ENCODE measurements around the gene TASP1. TPM values are rescaled to one million over a fixed set of nuclear protein-coding genes. Genes with fewer than 3 reads are reported as not detected.

TASP1 gene
- total RNA-seq, 1 donor, result 9.4 TPM

GRCh38 chr20:13676682-13677081 lies 38.0 kb upstream of the TASP1 start:
- H2AFZ ChIP-seq (ENCODE audit: low read length), result no peak overlapping the region
- no peaks in the 10 kb centered on the region for H3K27me3 ChIP-seq (ENCODE audit: insufficient read depth, low read length)
- no peaks in the 10 kb centered on the region for H3K36me3 ChIP-seq (ENCODE audit: insufficient read depth, low read length)
- H3K4me3 ChIP-seq (ENCODE audit: insufficient read depth, low read length), result no peak overlapping the region
- H3K27ac ChIP-seq (ENCODE audit: low read depth, low read length), result no peak overlapping the region
- H3K4me2 ChIP-seq (ENCODE audit: insufficient read depth, low read length), result no peak overlapping the region
- H3K9me3 ChIP-seq (ENCODE audit: low read depth, low read length), result no peaks in the 10 kb centered on the region
- DNase-seq (ENCODE audit: insufficient read length, low spot score, missing footprints), result no peak
- no peaks in the 10 kb centered on the region for H4K20me1 ChIP-seq (ENCODE audit: insufficient read depth, low read length)
- H3K79me2 ChIP-seq (ENCODE audit: insufficient read depth, low read length), result no peaks in the 10 kb centered on the region
- no peak for TF ChIP-seq CTCF (IDR thresholded peaks at IDR 0.05; ENCODE audit: extremely low read depth, low read depth, low read length)
- peaks cover 12% of the 10 kb centered on the region for H3K4me1 ChIP-seq (ENCODE audit: insufficient read depth, low read length)

GRCh38 chr20:13672690-13673089 lies 34.0 kb upstream of the TASP1 start:
- DNase-seq (ENCODE audit: insufficient read length, low spot score, missing footprints), result no peak
- Histone ChIP-seq H3K9me3 (ENCODE audit: low read depth, low read length) (no peaks in the 10 kb centered on the region), H3K27me3 (ENCODE audit: insufficient read depth, low read length) (no peaks in the 10 kb centered on the region), H3K79me2 (ENCODE audit: insufficient read depth, low read length) (no peaks in the 10 kb centered on the region), H3K36me3 (ENCODE audit: insufficient read depth, low read length) (no peaks in the 10 kb centered on the region), H2AFZ (ENCODE audit: low read length) (no peak overlapping the region), H3K4me2 (ENCODE audit: insufficient read depth, low read length) (peak overlapping the region; percentile 28), H3K27ac (ENCODE audit: low read depth, low read length) (no peak overlapping the region), H3K4me3 (ENCODE audit: insufficient read depth, low read length) (no peak overlapping the region), H4K20me1 (ENCODE audit: insufficient read depth, low read length) (no peaks in the 10 kb centered on the region), H3K4me1 (ENCODE audit: insufficient read depth, low read length) (peaks cover 19% of the 10 kb centered on the region)
- TF ChIP-seq CTCF (IDR thresholded peaks at IDR 0.05; ENCODE audit: extremely low read depth, low read depth, low read length), result no peak

GRCh38 chr20:13671916-13672378 lies 33.2 kb upstream of the TASP1 start:
- no peaks in the 10 kb centered on the region for H3K79me2 ChIP-seq (ENCODE audit: insufficient read depth, low read length)
- H3K27me3 ChIP-seq (ENCODE audit: insufficient read depth, low read length), result no peaks in the 10 kb centered on the region
- H2AFZ ChIP-seq (ENCODE audit: low read length), result no peak overlapping the region
- DNase-seq (ENCODE audit: insufficient read length, low spot score, missing footprints), result peak; percentile 90
- no peaks in the 10 kb centered on the region for H3K9me3 ChIP-seq (ENCODE audit: low read depth, low read length)
- H3K36me3 ChIP-seq (ENCODE audit: insufficient read depth, low read length), result no peaks in the 10 kb centered on the region
- peak overlapping the region; percentile 28 for H3K4me2 ChIP-seq (ENCODE audit: insufficient read depth, low read length)
- H3K27ac ChIP-seq (ENCODE audit: low read depth, low read length), result no peak overlapping the region
- no peaks in the 10 kb centered on the region for H4K20me1 ChIP-seq (ENCODE audit: insufficient read depth, low read length)
- H3K4me3 ChIP-seq (ENCODE audit: insufficient read depth, low read length), result no peak overlapping the region
- no peak for TF ChIP-seq CTCF (IDR thresholded peaks at IDR 0.05; ENCODE audit: extremely low read depth, low read depth, low read length)
- H3K4me1 ChIP-seq (ENCODE audit: insufficient read depth, low read length), result peaks cover 19% of the 10 kb centered on the region

- H3K27ac ChIP-seq (ENCODE audit: low read depth, low read length), result no peak overlapping the region
- peak overlapping the region; percentile 12 for H3K4me2 ChIP-seq (ENCODE audit: insufficient read depth, low read length)
- DNase-seq (ENCODE audit: insufficient read length, low spot score, missing footprints), result no peak
- no peak overlapping the region for H2AFZ ChIP-seq (ENCODE audit: low read length)
- H4K20me1 ChIP-seq (ENCODE audit: insufficient read depth, low read length), result no peaks in the 10 kb centered on the region
- H3K4me1 ChIP-seq (ENCODE audit: insufficient read depth, low read length), result peaks cover 19% of the 10 kb centered on the region
- no peaks in the 10 kb centered on the region for H3K36me3 ChIP-seq (ENCODE audit: insufficient read depth, low read length)
- H3K4me3 ChIP-seq (ENCODE audit: insufficient read depth, low read length), result no peak overlapping the region
- no peaks in the 10 kb centered on the region for H3K27me3 ChIP-seq (ENCODE audit: insufficient read depth, low read length)
- TF ChIP-seq CTCF (IDR thresholded peaks at IDR 0.05; ENCODE audit: extremely low read depth, low read depth, low read length), result no peak
- H3K9me3 ChIP-seq (ENCODE audit: low read depth, low read length), result no peaks in the 10 kb centered on the region
- no peaks in the 10 kb centered on the region for H3K79me2 ChIP-seq (ENCODE audit: insufficient read depth, low read length)
Observed at GRCh38 chr20:13671512-13671911, 32.8 kb upstream of the TASP1 start.

Measured in osteoblast (primary cell).